ENCODE measurements around the gene MEIOC. TPM values are rescaled to one million over a fixed set of nuclear protein-coding genes. Genes with fewer than 3 reads are reported as not detected.

The MEIOC gene
- total and polyA plus RNA-seq, 9 of the 15 experiments (the other 6 are each of a cell fraction or from before 2014, with no cell fraction given) = 0.04 to 0.23 (median 0.06) TPM; not detected in 5

DNA sequence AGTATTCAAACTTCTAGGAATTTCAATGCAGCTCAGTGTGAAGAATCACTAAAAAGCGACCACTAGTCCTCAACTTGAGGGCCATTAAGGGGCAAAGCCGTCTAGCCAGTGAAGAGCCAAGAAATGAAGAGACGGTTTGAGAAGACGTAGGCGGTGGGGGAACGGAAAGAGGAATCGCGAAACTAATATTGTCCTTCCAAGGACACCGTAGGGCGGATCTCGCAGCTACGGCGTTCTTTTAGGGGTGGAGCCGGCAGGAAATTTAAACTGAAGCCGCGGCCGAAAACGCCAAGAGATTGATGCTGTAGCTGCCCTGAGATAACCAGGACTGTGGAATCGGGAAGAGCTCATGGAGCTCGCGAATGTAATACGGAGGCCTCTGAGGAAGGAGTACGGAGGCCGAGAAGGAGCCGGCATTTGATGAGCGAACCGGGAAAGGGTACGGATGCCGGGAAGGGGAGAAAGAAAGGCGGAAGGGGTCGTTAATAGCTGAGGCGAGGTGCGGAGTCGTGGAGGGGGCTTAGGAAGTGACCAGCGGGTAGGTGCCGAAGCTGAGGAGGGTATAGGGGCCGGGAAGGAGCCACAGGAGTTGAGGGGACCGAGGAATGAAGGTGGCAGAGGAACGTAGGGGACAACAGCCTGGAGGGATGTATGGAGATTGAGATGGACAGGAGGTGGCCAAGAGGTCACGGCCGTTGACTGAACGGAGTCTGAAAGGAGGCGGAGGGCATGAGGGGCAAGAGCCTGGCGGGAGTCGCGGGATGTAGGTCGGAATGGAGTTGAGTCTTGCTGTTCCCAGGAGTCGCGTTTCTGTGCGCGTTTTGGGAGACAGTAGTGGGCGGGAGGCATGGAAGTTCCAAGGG is 52.4 kb downstream of the MEIOC start, which contains the start of gene DBF4B (continued):
- no peak; the same call in 1 of the 2 replicates for TF ChIP-seq NFE2 (IDR thresholded peaks at IDR 0.05; ENCODE audit: low read depth)
- TF ChIP-seq MAX (CRISPR knock-in tag; IDR thresholded peaks at IDR 0.05) = peak; percentile 57
- TF ChIP-seq TCF7L2 (IDR thresholded peaks at IDR 0.05; ENCODE audit: low read depth, low read length) = no peak
- TF ChIP-seq, protein P1, sequence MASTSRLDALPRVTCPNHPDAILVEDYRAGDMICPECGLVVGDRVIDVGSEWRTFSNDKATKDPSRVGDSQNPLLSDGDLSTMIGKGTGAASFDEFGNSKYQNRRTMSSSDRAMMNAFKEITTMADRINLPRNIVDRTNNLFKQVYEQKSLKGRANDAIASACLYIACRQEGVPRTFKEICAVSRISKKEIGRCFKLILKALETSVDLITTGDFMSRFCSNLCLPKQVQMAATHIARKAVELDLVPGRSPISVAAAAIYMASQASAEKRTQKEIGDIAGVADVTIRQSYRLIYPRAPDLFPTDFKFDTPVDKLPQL (IDR thresholded peaks at IDR 0.05; ENCODE audit: extremely low read depth, insufficient read length) = no peak
- peak; percentile 68; the same call in 1 of the 2 replicates for TF ChIP-seq NBN (IDR thresholded peaks at IDR 0.05; ENCODE audit: low read depth)
- no peak for TF ChIP-seq ZNF239 (CRISPR knock-in tag; IDR thresholded peaks at IDR 0.05)
- TF ChIP-seq HDAC2 (IDR thresholded peaks at IDR 0.05) = 0 out of 2 replicates have a peak, but pooled peaks have one; percentile 17
- 0 out of 2 replicates have a peak, but pooled peaks have one; percentile 11 for TF ChIP-seq ARID2 (IDR thresholded peaks at IDR 0.05)
- TF ChIP-seq PYGO2 (tag; IDR thresholded peaks at IDR 0.05) = no peak
- TF ChIP-seq ZNF445 (CRISPR knock-in tag; IDR thresholded peaks at IDR 0.05; ENCODE audit: low read depth) = no peak
- TF ChIP-seq FOXA3 (CRISPR knock-in tag; conservative IDR thresholded peaks at IDR 0.05 in 1 of 2, IDR thresholded peaks at IDR 0.05 in 1 of 2) = no peak
- TF ChIP-seq PRDM10 (IDR thresholded peaks at IDR 0.05; ENCODE audit: partially characterized antibody) = no peak
- no peak for TF ChIP-seq GATAD2B (IDR thresholded peaks at IDR 0.05; ENCODE audit: borderline replicate concordance)
- TF ChIP-seq LCOR (CRISPR knock-in tag; IDR thresholded peaks at IDR 0.05) = peak; percentile 93
- no peak for TF ChIP-seq ZFP30 (CRISPR knock-in tag; IDR thresholded peaks at IDR 0.05; ENCODE audit: borderline replicate concordance)

Measured in K562 (cell line).